GM19240 (cell line): Measurements from ENCODE around the gene LRRC45.

ENCODE experiments used
- DNase-seq: peaks from one replicate; pipeline ENCODE4 v3.0.0; 2011; ENCODE audit warnings: low spot score; ENCODE audit not compliant: insufficient read length

LRRC45 gene

DNA sequence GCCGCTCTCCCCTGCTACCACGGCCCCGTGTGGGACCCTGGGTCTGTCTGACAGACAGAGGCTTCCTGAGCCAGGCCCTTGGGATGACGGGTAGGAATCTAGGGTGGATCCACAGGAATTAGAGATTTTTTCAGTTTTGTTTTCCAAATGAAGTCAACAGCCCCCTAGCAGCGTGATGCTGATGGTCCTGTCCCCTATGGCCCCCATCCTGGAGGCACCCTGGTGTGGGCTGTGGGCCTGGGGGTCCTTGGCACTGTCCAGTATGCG, 15.9 kb upstream of the LRRC45 start:
- DNase-seq = no peak

- DNase-seq = no peak
Measured at GRCh38 chr17:82007495-82008257, 15.4 kb upstream of the LRRC45 start.

DNA sequence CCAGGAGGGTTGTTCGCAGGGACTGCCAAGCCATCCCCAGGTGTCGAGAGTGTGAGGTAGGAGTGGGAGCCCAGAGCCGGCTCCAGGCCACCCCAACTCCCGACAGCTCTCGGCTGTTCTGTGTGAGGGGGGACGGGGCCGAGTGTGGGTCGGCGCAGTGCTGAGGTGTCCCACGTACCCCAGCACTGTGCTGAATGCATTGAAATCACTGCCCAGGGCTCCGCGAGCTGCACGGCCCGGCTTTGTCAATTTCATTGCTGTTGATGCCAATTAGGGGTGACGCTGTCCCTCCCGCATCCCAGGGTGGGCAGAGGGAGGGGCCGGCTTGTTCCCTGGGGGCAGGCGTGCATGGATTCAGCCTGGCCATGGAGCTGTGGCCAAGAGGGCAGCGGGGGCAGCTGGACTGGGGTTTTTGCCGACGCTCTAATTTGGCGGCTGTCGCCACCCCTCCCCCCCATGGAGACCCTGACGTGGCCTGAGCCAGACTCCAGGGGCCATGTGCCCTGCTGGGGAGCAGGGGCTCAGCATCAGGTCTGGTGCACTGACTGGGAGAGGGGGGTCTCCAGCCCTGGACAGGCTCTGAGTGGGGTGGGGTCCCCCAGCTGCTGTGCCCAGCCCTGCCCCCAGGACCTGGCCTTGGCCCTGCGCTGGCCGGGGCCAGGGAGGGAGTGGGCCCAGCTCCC, 14.7 kb upstream of the LRRC45 start:
- DNase-seq = no peak

DNA sequence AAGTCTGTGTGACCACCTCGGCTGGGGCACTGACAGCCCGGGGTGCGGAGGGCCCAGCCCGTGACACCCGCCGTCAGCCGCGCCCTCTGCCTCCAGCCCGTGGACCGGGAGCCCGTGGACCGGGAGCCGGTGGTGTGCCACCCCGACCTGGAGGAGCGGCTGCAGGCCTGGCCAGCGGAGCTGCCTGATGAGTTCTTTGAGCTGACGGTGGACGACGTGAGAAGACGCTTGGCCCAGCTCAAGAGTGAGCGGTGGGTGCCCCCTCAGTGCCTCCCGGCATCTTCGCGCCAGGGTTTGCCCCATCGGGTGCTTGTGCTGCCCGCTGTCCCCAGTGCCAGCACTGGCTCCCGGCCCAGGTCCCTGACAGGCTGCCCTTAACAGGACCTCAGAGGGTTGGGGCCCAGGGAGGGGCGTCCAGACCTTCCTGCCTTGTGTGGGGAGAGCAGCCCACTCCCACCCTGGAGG, 14.1 kb upstream of the LRRC45 start:
- DNase-seq = no peak

GRCh38 chr17:82009413-82009812, 13.7 kb upstream of the LRRC45 start:
- DNase-seq = no peak

- DNase-seq = no peak
Measured at GRCh38 chr17:82010575-82011525, 12.3 kb upstream of the LRRC45 start.

DNA sequence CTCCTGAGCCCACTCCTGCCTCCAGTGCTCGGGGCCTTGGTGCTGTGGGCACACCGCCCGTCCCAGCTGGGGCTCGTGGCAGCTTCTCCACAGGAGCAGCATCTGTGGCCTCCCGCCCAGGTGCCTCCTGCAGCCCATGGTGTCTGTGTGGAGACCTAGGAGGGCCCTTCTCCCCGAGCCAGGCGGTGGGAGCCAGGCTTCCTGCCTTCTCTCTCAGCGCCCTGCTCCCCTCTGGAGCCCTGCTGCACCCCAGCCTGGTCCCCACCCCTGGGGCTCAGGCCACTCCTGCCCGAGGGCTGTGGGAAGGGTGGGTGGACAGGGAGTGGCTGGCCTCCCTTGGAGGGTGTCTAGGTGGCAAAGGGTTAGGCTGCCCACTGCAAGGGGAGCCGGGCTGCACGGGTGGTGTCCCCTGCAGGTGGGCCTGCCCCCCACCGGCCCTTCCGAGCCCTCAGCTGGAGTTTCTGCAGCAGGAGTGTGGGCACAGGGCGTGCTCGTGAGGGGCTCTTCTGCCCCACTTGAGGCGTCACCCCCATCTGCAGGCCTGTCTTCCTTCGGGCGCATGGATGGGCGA, 11.4 kb upstream of the LRRC45 start:
- no peak for DNase-seq

DNA sequence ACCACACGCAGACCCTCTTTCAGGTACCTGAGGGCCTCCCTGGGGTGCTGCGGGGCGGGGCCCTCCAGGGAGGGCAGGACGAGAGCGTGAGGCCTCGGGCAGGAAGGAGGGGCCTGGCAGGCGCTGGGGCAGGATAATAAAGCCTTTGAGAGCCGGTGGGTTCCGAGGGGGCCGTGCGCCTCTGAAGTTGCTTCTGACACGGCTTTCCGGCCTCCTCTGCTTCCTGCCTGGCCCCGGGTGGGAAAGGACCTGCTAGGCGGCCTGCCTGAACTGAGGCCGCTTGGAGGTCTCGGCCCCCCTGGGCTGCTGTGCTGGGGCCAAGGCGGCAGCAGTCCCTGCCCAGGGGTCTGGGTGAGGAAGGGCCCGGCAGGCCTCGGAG, 10.9 kb upstream of the LRRC45 start:
- DNase-seq = no peak

DNA sequence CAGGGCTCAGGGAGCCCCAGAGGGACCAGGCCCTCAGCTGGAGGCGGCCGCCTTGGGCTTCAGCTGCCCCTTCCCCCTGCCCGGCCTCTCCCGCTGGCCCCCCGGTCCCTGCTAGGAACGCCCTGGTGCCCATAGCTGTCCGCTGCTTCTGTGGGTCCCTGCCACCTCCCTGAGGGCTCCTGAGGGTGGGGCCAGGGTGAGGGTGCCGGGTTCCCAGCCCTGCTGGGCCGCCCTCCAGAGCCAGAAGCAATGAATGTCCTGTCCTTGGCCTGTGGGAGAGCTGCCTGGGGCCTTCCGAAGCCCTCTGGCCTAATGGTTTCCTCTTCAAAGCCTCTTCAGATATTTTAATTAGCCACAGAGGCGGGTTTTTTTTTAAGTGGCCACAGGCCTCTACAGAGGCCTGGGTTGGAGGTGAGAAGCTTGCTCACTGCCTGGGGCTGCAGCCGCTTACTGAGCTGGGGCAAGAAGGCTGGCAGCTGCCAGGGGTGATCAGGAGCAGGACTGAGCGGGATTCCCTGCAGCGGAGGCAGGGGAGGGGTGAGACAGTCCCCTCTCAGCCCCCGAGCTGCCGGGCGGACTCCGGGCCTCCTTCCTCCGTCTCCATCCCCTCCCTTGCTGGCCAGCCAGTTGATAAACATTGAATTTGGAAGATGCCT, 10.3 kb upstream of the LRRC45 start:
- no peak for DNase-seq

GRCh38 chr17:82013341-82013740, 9.8 kb upstream of the LRRC45 start:
- DNase-seq = no peak

DNA sequence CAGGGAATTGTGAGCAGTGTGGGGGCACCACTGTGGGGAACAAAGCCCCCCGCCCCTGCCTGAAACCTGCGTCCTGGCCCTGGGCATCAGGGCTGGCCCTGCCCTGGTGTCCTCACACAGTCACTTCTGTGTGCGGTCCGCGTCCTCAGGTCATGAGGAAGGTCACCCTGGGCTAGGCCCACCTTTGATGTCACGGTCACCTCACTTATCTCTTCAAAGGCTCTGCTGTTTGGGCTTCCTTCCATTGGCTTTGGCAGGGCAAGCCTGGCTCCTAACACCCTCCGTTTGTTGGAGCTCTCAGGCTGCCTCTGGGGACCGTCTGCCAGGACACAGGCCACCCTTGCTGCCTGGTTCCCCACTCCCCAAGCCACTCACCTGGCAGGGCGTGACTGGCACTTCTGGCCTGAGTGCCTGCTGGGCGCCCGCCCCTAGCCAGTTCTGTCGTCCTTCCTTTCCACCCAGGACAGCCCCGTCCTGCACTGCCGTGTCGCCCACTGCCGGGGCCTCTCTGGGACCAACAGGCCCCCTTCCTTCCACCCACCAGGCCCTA, 9.3 kb upstream of the LRRC45 start:
- DNase-seq = no peak

GRCh38 chr17:82014432-82014831, 8.7 kb upstream of the LRRC45 start:
- no peak for DNase-seq

DNA sequence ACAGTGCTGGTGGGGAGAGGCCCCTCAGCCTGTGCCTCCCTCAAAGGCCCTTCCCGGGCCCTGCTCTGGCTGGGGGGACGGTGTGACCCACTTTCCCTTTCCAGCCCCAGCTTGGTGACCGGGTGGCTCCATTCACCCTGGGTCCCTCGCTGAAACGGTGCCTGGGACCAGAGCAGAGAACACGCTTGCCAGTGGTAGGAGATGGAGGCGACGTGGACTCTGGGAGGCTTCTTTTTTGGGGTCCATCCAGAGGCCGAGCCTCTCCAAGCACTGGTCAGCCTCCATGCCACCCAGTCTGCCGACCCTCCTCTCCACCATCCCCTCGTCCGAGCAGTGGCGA, 8.2 kb upstream of the LRRC45 start:
- no peak for DNase-seq

DNA sequence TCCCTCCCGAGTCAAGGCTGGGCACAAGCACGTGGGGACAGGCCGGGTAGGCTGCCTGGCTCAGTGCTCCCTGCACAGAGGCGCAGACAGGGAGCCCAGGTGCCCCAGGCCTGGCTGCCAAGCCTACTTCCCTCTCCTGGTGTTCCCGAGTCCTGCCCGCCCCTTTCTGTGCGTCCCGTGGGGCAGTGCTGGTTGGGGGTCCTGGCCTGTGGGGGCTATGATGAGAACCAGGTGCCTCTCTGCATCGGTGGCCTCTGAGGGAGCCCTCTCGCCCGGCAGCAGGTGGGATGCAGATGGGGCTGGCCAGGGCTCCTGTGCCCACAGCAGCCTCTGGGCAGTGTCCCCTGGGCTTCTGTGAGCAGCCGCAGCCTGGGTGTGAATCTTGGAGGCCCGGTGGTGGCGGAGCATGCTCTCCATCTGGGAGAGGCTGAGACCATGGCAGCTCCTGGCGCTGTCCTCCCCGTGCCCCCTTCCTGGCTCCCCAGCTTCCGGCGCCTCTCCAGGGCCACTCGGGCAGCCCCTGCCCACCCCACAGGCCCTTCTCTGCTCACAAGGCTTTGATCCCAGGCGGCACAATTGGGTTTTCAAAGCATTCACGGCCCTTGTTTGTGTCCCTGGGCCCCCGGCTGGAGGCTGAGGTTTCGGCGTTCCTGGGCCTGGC, 7.7 kb upstream of the LRRC45 start:
- DNase-seq = no peak

DNA sequence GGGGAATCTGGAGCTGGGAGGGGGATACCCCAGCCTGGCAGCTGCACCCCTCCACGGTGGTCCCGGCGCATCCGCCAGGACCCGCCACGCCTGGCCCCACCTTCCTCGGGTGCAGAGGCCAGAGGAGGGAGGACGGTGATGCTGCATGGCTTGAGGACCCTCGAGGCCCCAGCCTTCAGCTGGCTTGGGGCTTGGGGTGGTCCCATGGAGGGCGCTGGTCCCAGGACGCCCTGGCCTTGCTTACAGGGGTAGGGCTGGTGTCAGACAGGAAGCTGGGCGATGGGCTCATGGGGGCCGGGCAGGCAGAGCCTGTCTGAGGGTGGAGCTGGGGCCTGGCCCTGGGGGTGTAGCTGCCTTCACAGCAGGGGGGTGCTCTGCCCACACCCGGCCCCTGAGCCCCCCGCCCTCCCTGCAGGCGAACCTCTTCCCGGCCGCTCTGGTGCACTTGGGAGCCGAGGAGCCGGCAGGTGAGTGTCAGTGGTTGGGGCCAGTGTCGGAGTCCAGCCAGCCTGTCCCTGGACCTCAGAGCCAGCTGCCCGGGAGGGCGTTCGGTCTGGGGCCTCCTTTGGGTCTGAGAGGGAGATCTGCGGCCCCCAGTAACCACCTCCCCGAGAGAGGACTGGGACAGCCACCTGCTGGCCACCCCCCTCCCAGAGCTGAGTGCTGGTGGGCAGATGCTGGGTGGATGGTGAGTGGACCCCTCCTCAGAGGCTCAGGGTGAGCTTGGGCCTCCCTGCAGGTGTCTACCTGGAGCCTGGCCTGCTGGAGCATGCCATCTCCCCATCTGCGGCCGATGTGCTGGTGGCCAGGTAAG, 6.8 kb upstream of the LRRC45 start:
- no peak for DNase-seq

DNA sequence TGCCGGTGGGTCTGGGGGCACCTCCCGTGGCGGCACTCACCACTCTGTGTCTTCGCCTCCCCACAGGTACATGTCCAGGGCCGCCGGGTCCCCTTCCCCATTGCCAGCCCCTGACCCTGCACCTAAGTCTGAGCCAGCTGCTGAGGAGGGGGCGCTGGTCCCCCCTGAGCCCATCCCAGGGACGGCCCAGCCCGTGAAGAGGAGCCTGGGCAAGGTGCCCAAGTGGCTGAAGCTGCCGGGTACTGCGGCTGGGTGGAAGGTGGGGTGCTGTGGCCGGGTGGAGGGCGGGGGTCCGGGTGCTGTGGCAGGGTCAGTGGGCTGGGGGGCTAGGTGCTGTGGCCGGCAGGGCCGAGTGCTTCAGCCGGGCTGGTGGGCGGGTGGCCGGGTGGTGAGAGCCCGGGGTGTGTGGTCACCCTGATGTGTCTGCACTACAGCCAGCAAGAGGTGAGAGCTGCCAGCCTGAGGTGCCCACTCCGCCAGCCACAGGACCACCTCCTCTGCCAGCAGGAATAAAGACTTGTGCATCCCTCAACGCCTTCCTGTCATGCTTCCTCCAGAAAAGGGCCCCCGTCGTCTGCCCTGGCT, 6.1 kb upstream of the LRRC45 start:
- no peak for DNase-seq

GRCh38 chr17:82017612-82018151, 5.4 kb upstream of the LRRC45 start:
- no peak for DNase-seq

DNA sequence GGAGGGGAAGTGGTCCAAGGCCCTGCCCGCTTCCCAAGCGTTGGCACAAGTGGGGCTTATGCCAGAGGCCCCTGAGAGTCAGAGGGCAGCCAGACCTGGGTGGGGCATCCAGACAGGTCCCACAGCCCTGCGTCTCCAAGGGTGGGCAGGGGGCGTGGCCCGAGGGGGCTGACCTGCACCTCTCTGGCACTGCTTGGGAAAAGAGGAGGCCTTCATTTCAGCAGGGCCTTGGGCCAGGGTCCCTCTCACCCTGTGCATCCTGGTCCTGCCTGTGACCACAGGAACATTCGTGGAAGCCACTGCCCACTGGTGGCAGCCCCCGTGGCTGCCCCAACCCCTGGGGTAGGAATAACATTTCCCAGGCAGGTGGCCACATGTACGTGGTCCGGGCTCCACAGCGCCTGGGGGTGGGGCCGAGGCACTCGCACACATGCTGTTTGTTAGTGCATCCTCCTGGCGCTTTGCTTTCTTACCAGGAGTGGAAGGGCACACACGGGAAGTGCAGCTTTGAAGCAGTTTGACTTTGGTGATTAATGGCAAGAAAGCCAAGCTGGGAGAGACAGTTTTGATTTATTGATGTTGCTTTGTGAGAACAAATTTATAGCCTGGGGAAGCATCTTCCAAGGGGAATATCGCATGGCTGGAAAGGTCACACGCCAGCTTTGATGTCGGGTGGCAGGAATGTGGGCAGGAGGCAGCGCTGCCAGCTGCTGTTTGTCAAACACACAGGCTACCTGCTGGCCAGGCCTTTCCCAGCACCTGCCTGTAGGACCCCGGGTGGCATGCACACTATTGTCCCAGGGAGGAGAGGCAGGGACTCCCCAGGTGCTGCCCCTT, 4.7 kb upstream of the LRRC45 start:
- DNase-seq = no peak
